Activated naive CD4-positive, alpha-beta T cell treated with anti-CD3 and anti-CD28 coated beads, Interleukin-2, amount 50 U/mL, for 72 hours (primary cell): Measurements from ENCODE around the gene PIGL. TPM values are rescaled to one million over a fixed set of nuclear protein-coding genes. Genes with fewer than 3 reads are reported as not detected.
A peak's percentile ranks its signal among the peaks of the same experiment; 100 is the strongest.
"Not testable (repeated sequence)": the region's sequence is repeated elsewhere in the genome, so short reads cannot be mapped to it uniquely, and the experiment has no call there.

Source experiments
- ATAC-seq, 2 donors: fragments of 150-1000 bp; cut with Tn5 transposase; 2 replicates each; pipeline ENCODE4 v1.10.0; 2021; ENCODE audit warnings: mild to moderate bottlenecking in 2 of 2, moderate library complexity in 2 of 2
- DNase-seq, 2 donors: peaks; one replicate each; pipeline ENCODE4 v3.0.0; 2021 to 2022; ENCODE audit warnings: low spot score in 2 of 2
- H3K27ac Mint-ChIP-seq, 2 donors: one replicate each; pipeline ENCODE4 v1.8.0; 2022; ENCODE audit warnings: mild to moderate bottlenecking in 2 of 2, mixed read lengths in 2 of 2
- H3K36me3 Mint-ChIP-seq, 2 donors: one replicate each; pipeline ENCODE4 v1.8.0; 2022; ENCODE audit warnings: mixed read lengths in 2 of 2
- H3K9me3 Mint-ChIP-seq, 2 donors: one replicate each; pipeline ENCODE4 v1.8.0; 2022; ENCODE audit warnings: mixed read lengths in 2 of 2
- total RNA-seq, 2 donors: library from RNA; stranded (reverse); gene quantifications; one replicate each; pipeline ENCODE4 v1.2.3, GENCODE V29; 2022

Gene PIGL
- total RNA-seq, 2 donors from 2014 or later: 39.2 to 40.2 TPM

- peak overlapping the region; percentile 96 to 98 for H3K27ac Mint-ChIP-seq
- ATAC-seq (peak; percentile 90 to 97), DNase-seq (peak; percentile 72 to 88)
- H3K36me3 Mint-ChIP-seq: peaks cover 7 to 8% of the 10 kb centered on the region in 2 donors
- no peaks in the 10 kb centered on the region for H3K9me3 Mint-ChIP-seq
Observed at GRCh38 chr17:16286009-16286946, 69.3 kb downstream of the PIGL start.

- Mint-ChIP-seq H3K27ac (peak overlapping the region; percentile 96 to 98), H3K9me3 (no peaks in the 10 kb centered on the region), H3K36me3 (peaks cover 7 to 8% of the 10 kb centered on the region in 2 donors)
- no peak for ATAC-seq
- peak in 1 of 2 donors; percentile 11 for DNase-seq
Observed at GRCh38 chr17:16286947-16287562, 70.0 kb downstream of the PIGL start.

GRCh38 chr17:16287563-16288027 is 70.6 kb downstream of the PIGL start:
- Mint-ChIP-seq H3K27ac (peak overlapping the region; percentile 90 to 98), H3K36me3 (peaks cover 7 to 8% of the 10 kb centered on the region in 2 donors), H3K9me3 (no peaks in the 10 kb centered on the region)
- ATAC-seq (no peak), DNase-seq (no peak)

GRCh38 chr17:16288860-16289571 is 72.0 kb downstream of the PIGL start:
- Mint-ChIP-seq H3K36me3 (peaks cover 7 to 8% of the 10 kb centered on the region in 2 donors), H3K27ac (peak overlapping the region in 1 of 2 donors; percentile 98), H3K9me3 (no peaks in the 10 kb centered on the region)
- no peak for DNase-seq
- ATAC-seq: no peak

GRCh38 chr17:16293931-16294330 is 76.9 kb downstream of the PIGL start:
- H3K36me3 Mint-ChIP-seq: peaks cover 0 to 12% of the 10 kb centered on the region in 2 donors
- peak in 1 of 2 donors; percentile 58 for ATAC-seq

GRCh38 chr17:16294560-16294959 is 77.5 kb downstream of the PIGL start:
- ATAC-seq (peak in 1 of 2 donors; percentile 57), DNase-seq (no peak)
- H3K27ac Mint-ChIP-seq: peak overlapping the region; percentile 6 to 75
- H3K9me3 Mint-ChIP-seq: no peaks in the 10 kb centered on the region
- H3K36me3 Mint-ChIP-seq: peaks cover 0 to 12% of the 10 kb centered on the region in 2 donors

More at GRCh38 chr17:16293931-16294330, 76.9 kb downstream of the PIGL start:
- no peak for DNase-seq
- H3K9me3 Mint-ChIP-seq: no peaks in the 10 kb centered on the region
- no peak overlapping the region for H3K27ac Mint-ChIP-seq

GRCh38 chr17:16296072-16296471 is 79.1 kb downstream of the PIGL start:
- peak; percentile 56 to 57 for ATAC-seq
- H3K27ac Mint-ChIP-seq, H3K36me3 Mint-ChIP-seq, H3K9me3 Mint-ChIP-seq, DNase-seq: not testable (repeated sequence)

- DNase-seq: no peak
- ATAC-seq: no peak
- Mint-ChIP-seq H3K27ac (peak overlapping the region in 1 of 2 donors; percentile 58), H3K36me3 (peaks cover 5 to 11% of the 10 kb centered on the region in 2 donors), H3K9me3 (no peaks in the 10 kb centered on the region)
Observed at GRCh38 chr17:16297367-16298139, 80.5 kb downstream of the PIGL start.

- ATAC-seq (no peak), DNase-seq (no peak)
- H3K36me3 Mint-ChIP-seq: peaks cover 11% of the 10 kb centered on the region in 2 donors
- no peaks in the 10 kb centered on the region for H3K9me3 Mint-ChIP-seq
- H3K27ac Mint-ChIP-seq: peak overlapping the region in 1 of 2 donors; percentile 60
Observed at GRCh38 chr17:16298140-16298662, 81.2 kb downstream of the PIGL start.

GRCh38 chr17:16300554-16300953 is 83.5 kb downstream of the PIGL start:
- H3K36me3 Mint-ChIP-seq: peaks cover 11% of the 10 kb centered on the region in 2 donors
- ATAC-seq (no peak), DNase-seq (no peak)
- no peak overlapping the region for H3K27ac Mint-ChIP-seq
- no peaks in the 10 kb centered on the region for H3K9me3 Mint-ChIP-seq

GRCh38 chr17:16301963-16302855 is 85.2 kb downstream of the PIGL start:
- no peak for DNase-seq
- Mint-ChIP-seq H3K36me3 (peaks cover 6 to 11% of the 10 kb centered on the region in 2 donors), H3K9me3 (no peaks in the 10 kb centered on the region), H3K27ac (peak overlapping the region; percentile 14 to 44)
- ATAC-seq: no peak

GRCh38 chr17:16302856-16303255 is 85.8 kb downstream of the PIGL start:
- peak overlapping the region in 1 of 2 donors; percentile 44 for H3K27ac Mint-ChIP-seq
- H3K36me3 Mint-ChIP-seq: peaks cover 6 to 11% of the 10 kb centered on the region in 2 donors
- ATAC-seq: no peak
- DNase-seq: no peak
- no peaks in the 10 kb centered on the region for H3K9me3 Mint-ChIP-seq

GRCh38 chr17:16304830-16305229 is 87.8 kb downstream of the PIGL start:
- DNase-seq: no peak
- ATAC-seq: peak in 1 of 2 donors; percentile 59
- Mint-ChIP-seq H3K9me3 (no peaks in the 10 kb centered on the region), H3K36me3 (peaks cover 6 to 11% of the 10 kb centered on the region in 2 donors), H3K27ac (no peak overlapping the region)

- no peak for DNase-seq
- peaks cover 11 to 13% of the 10 kb centered on the region in 2 donors for H3K36me3 Mint-ChIP-seq
Observed at GRCh38 chr17:16306211-16306610, 89.2 kb downstream of the PIGL start.

GRCh38 chr17:16312061-16312460 is 95.1 kb downstream of the PIGL start:
- not testable (repeated sequence) for DNase-seq, H3K36me3 Mint-ChIP-seq, ATAC-seq, H3K27ac Mint-ChIP-seq, H3K9me3 Mint-ChIP-seq

More at GRCh38 chr17:16306211-16306610, 89.2 kb downstream of the PIGL start:
- peak overlapping the region in 1 of 2 donors; percentile 19 for H3K27ac Mint-ChIP-seq
- H3K9me3 Mint-ChIP-seq: no peaks in the 10 kb centered on the region
- no peak for ATAC-seq
